NCI-H2171 treated with DMSO at 0.1 percent for 48 hours (cell line): ENCODE measurements around the gene SHBG.

Experiments used
- DNase-seq: peaks from one replicate; lab custom pipeline; 2025; lab: John Stamatoyannopoulos, UW

Gene SHBG

GRCh38 chr17:7650509-7651096 lies 20.7 kb downstream of the SHBG start, which contains the start of gene ATP1B2:
ATP1B2 (plus strand) TSS chr17:7650926; CDS start chr17:7651519, 593 bp downstream.
- DNase-seq, result peak; percentile 86

GRCh38 chr17:7651097-7651664 lies 21.2 kb downstream of the SHBG start:
- no peak for DNase-seq

- DNase-seq, result no peak
Measured at GRCh38 chr17:7651665-7652387, 21.9 kb downstream of the SHBG start.

DNA sequence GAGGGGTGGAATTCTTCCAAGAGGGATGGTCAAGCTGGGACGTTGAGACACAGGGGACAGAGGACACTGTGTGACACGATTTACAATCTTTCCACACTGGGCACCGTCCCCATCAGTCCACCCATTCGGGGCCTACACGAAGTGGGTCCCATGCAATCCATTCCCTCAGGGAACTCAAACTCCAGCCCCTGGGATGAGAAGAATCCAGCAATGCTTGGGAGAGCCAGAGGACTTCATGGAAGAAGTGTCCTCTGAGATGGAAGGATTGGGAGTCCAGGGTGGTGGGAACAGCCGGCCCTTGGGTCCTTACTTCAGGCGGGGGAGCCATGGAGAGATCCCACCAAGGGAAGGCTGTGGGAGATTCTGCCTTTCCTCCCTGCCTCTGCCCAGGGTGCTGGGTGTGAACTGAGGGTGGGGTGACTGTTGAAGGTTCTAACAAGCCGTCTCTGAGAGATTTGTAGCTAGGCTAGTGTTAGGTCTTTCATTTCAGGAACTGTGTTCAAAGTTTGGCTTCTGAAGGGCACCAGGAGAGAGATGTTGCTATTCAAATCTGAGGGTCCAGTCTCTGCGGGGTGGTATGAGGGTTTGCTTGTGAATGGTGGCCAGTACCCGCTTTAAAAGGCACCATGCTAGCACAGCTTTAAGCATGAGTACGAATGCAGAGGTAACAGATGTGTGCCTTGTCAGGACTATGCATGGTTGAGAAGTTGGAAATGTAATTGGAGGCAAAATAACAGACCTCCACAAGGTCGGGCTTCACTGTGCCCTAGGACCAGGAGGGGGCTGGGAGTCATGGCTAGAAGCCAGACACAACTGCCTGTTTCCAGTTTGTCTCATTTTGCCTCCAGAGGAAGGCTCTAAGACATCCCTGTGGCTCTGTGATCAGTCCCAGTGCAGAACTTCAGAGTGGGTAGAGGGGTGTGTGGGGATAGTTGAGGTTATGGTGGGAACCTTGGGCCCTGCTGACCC lies 22.7 kb downstream of the SHBG start:
- no peak for DNase-seq

GRCh38 chr17:7654832-7655540 lies 25.1 kb downstream of the SHBG start:
- peak; percentile 16 for DNase-seq

DNA sequence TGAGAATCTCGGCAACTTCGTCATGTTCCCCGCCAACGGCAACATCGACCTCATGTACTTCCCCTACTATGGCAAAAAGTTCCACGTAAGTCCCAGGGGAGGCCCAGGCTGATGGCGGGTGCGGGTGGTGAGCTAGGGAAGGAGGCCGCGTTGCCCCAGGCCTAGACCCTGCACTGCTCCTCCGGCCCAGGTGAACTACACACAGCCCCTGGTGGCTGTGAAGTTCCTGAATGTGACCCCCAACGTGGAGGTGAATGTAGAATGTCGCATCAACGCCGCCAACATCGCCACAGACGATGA lies 25.6 kb downstream of the SHBG start:
- no peak for DNase-seq

DNA sequence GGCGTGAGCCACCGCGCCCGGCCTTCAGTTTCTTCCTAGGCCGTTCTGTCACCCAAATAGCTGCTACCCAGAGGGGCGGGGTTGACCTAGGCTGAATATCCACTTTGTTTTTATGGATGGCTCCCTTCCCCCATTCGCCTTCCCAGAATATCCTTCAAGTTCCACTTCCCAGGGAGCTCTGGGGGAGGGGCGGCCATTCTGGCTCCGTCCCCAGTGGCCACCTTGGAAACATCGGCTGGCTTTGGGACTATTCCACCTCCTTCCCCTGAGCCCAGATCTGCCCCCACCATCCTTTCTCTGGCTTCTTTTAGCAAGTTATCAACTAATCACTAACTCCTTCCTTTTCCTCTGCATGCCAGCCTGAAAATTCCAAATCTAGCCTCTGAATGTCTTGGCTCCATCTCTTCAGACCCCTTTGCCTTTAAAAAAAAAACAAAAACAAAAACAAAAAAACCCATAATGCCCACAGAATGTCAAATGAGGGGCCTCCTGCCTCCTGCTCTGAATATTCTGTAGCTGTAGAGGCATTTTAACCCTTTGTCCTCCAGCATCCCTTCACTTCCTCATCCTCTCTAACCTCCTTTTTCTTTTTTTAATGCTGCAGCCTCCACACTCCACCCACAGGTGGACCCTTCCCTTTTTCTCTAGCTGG lies 27.1 kb downstream of the SHBG start:
- no peak for DNase-seq

- peak; percentile 22 for DNase-seq
Measured at GRCh38 chr17:7667656-7668406, 37.9 kb downstream of the SHBG start.

GRCh38 chr17:7668482-7668881 lies 38.5 kb downstream of the SHBG start:
- DNase-seq, result no peak

DNA sequence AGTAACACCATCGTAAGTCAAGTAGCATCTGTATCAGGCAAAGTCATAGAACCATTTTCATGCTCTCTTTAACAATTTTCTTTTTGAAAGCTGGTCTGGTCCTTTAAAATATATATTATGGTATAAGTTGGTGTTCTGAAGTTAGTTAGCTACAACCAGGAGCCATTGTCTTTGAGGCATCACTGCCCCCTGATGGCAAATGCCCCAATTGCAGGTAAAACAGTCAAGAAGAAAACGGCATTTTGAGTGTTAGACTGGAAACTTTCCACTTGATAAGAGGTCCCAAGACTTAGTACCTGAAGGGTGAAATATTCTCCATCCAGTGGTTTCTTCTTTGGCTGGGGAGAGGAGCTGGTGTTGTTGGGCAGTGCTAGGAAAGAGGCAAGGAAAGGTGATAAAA lies 43.3 kb downstream of the SHBG start:
- DNase-seq, result no peak

DNA sequence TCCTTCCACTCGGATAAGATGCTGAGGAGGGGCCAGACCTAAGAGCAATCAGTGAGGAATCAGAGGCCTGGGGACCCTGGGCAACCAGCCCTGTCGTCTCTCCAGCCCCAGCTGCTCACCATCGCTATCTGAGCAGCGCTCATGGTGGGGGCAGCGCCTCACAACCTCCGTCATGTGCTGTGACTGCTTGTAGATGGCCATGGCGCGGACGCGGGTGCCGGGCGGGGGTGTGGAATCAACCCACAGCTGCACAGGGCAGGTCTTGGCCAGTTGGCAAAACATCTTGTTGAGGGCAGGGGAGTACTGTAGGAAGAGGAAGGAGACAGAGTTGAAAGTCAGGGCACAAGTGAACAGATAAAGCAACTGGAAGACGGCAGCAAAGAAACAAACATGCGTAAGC lies 45.0 kb downstream of the SHBG start:
- no peak for DNase-seq

DNA sequence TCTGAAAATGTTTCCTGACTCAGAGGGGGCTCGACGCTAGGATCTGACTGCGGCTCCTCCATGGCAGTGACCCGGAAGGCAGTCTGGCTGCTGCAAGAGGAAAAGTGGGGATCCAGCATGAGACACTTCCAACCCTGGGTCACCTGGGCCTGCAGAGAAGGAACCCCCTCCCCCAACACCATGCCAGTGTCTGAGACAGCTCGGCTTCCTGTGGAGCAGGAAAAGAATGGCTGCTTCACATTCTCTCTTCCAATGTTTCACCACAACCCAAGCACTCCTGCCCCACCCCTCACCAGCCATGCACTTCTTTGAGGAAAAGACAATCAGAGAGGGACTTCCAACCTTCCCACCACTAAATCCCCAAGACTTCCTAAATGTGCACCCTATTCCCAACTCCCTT lies 46.6 kb downstream of the SHBG start:
- no peak for DNase-seq

DNA sequence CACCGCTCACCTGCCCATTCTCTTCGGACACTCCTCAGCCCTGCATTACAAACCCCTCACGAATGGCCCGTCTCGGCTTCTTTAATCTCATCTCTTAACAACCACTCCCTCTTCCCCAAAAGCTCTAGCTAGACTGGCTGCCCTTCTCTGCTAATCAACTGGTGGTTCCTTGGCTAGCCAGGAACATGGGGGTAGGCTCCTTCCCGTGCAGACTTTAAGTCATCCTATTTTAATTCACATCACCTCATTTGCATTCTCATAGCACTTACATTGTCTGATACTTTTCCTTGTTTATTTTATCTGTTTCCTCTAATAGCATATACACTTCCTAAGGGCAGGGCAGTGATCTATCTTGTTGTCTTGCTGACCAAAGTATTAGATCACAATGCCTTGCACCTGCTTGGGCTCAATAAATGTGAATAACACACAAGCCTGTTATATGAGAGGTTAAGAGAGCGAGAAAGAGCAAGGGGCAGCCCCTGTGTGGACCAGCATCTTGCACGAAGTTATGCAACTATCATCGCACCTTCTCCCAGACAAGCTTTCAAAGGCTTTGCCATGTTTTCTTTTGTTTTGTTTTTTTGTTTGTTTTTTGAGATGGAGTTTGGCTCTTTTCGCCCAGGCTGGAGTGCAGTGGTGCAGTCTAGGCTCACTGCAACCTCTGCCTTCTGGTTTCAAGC lies 47.6 kb downstream of the SHBG start:
- DNase-seq, result no peak
